ENCODE results near the gene FTO. TPM values are rescaled to one million over a fixed set of nuclear protein-coding genes. Genes with fewer than 3 reads are reported as not detected.

The FTO gene
- total RNA-seq, 1 donor from 2014 or later = 70.5 TPM

DNA sequence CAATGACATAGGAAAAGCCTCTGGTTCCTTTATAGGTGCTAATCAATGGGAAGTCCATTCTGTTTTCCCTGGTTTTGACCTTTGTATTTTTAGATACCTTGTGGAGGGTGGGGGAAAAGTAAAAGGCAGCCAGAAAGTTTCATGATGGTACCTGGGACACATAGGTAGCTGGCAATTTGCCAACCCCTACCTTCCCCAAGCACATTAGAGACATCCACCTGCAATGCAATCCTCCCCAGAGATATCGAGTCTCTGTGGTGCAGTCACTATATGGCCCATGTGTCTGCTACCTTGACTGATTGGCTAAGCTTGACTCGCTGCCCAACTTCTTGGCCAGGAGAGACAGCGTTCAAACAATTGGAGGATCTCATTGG is 496.2 kb downstream of the FTO start:
- H3K4me3 ChIP-seq = no peak overlapping the region
- no peaks in the 10 kb centered on the region for H3K9me3 ChIP-seq
- DNase-seq (ENCODE audit: extremely low spot score in 2 of 2) = no peak
- TF ChIP-seq POLR2A (IDR thresholded peaks at IDR 0.05) = no peak
- H3K27me3 ChIP-seq = no peaks in the 10 kb centered on the region
- H3K36me3 ChIP-seq = no peaks in the 10 kb centered on the region
- H3K4me1 ChIP-seq = no peaks in the 10 kb centered on the region
- intact Hi-C loops (cut with DNase I) = no loop called here
- no peak overlapping the region for H3K27ac ChIP-seq

DNA sequence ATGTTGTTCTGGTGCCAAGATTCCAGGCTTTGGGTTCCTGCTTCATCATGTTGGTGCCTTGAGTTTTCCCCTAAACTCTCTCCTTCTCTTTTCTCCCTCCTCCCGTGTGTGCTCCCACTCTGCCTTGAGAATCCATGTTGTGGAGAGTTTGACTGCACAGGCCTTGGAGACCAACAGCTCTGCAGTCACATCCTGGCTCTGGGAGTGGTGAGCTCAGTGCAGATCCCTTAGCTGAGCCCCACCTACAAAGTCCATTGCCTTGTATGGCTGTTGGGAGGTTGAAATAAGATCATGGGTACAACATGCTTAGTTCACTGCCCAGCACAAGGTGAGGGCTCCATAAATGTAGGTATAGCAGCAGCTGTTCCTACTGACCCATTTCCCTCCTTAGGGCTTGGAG is 496.8 kb downstream of the FTO start:
- Histone ChIP-seq H3K4me3 (no peak overlapping the region), H3K4me1 (no peaks in the 10 kb centered on the region), H3K27ac (no peak overlapping the region), H3K9me3 (no peaks in the 10 kb centered on the region), H3K27me3 (no peaks in the 10 kb centered on the region), H3K36me3 (no peaks in the 10 kb centered on the region)
- DNase-seq (ENCODE audit: extremely low spot score in 2 of 2) = no peak
- intact Hi-C loops (cut with DNase I) = no loop called here
- TF ChIP-seq POLR2AphosphoS5 (IDR thresholded peaks at IDR 0.05; ENCODE audit: insufficient read depth in 1 of 2, low read depth in 1 of 2) (no peak), POLR2A (IDR thresholded peaks at IDR 0.05) (no peak)
- TF ChIP-seq, protein P1, sequence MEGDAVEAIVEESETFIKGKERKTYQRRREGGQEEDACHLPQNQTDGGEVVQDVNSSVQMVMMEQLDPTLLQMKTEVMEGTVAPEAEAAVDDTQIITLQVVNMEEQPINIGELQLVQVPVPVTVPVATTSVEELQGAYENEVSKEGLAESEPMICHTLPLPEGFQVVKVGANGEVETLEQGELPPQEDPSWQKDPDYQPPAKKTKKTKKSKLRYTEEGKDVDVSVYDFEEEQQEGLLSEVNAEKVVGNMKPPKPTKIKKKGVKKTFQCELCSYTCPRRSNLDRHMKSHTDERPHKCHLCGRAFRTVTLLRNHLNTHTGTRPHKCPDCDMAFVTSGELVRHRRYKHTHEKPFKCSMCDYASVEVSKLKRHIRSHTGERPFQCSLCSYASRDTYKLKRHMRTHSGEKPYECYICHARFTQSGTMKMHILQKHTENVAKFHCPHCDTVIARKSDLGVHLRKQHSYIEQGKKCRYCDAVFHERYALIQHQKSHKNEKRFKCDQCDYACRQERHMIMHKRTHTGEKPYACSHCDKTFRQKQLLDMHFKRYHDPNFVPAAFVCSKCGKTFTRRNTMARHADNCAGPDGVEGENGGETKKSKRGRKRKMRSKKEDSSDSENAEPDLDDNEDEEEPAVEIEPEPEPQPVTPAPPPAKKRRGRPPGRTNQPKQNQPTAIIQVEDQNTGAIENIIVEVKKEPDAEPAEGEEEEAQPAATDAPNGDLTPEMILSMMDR (IDR thresholded peaks at IDR 0.05) = no peak

DNA sequence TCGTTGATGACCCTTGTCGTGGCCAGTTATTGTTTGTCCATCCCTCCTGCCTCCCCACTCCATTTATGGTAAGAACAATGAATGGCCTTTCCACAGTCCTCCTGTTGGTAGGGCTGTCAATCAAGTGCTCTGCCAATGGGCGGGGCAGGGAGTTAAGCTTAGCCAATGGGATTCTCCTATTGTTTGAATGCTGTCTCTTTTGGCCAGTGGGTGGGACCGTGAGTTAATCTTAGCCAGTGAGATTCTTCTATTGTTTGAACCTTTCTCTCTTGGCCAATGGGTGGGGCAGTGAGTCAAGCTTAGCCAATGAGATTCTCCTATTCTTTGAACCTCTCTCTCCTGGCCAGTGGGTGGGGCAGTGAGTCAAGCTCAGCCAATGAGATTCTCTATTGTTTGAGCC is 497.2 kb downstream of the FTO start:
- intact Hi-C loops (cut with DNase I) = no loop called here
- TF ChIP-seq POLR2AphosphoS5 (IDR thresholded peaks at IDR 0.05; ENCODE audit: insufficient read depth in 1 of 2, low read depth in 1 of 2) (no peak), POLR2A (IDR thresholded peaks at IDR 0.05) (no peak)
- TF ChIP-seq, protein P1 (IDR thresholded peaks at IDR 0.05) = no peak
- H3K9me3 ChIP-seq = no peaks in the 10 kb centered on the region
- no peak overlapping the region for H3K4me3 ChIP-seq
- no peak for DNase-seq (ENCODE audit: extremely low spot score in 2 of 2)
- no peak overlapping the region for H3K27ac ChIP-seq
- no peaks in the 10 kb centered on the region for H3K36me3 ChIP-seq
- H3K4me1 ChIP-seq = no peaks in the 10 kb centered on the region
- no peaks in the 10 kb centered on the region for H3K27me3 ChIP-seq

Small RNAs within 50 kb of the gene (small RNA-seq; reads per million reads assigned to genes)
- gene AC007347.2 = not detected

Other genes starting within 250 kb of the FTO start
- gene AKTIP, start 200.9 kb upstream of the FTO start, total RNA-seq = 32.2 TPM
- gene RPGRIP1L, start 297 bp upstream of the FTO start, total RNA-seq = 4.4 TPM